LNCAP (cell line): Measurements from ENCODE around the gene MAP4K4.

Experiments used
- TF ChIP-seq, protein P1 (sequence below): fragments of 450-650 bp; IDR thresholded peaks from 2 replicates; pipeline ENCODE4 v1.5.1; 2017; ENCODE audit warnings: mild to moderate bottlenecking

Gene MAP4K4

DNA sequence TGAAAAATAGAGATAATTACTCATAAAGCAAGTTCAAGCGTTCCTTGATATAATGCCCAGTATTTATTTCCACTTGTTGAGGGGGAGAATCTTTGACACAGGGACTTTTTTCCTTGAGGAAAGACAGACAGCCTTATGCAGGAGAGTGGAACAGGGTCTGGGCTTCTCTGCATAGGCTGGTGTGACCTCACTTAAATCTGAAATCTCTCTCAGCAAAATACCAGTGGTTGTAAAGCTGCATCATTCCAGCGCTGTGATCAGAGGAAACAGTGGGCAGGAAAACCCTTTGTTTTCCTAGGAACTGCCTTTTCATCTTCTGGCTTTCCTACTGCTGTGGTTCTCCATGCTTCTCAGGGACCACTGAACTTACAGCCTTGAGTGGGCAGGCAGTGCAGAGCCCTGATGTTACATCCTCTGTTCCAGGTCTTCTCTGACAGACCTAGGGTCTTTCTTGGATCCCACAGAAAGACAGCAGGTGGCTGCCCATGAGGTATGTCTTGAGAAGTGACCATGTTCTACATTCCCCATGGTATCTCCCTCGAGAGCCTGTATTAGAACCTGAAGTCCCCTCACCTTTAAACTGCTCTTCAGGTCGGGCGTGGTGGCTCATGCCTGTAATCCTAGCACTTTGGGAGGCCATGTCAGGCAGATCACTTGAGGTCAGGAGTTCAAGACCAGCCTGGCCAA, 17.6 kb upstream of the MAP4K4 start:
- TF ChIP-seq, protein P1, sequence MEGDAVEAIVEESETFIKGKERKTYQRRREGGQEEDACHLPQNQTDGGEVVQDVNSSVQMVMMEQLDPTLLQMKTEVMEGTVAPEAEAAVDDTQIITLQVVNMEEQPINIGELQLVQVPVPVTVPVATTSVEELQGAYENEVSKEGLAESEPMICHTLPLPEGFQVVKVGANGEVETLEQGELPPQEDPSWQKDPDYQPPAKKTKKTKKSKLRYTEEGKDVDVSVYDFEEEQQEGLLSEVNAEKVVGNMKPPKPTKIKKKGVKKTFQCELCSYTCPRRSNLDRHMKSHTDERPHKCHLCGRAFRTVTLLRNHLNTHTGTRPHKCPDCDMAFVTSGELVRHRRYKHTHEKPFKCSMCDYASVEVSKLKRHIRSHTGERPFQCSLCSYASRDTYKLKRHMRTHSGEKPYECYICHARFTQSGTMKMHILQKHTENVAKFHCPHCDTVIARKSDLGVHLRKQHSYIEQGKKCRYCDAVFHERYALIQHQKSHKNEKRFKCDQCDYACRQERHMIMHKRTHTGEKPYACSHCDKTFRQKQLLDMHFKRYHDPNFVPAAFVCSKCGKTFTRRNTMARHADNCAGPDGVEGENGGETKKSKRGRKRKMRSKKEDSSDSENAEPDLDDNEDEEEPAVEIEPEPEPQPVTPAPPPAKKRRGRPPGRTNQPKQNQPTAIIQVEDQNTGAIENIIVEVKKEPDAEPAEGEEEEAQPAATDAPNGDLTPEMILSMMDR: no peak

DNA sequence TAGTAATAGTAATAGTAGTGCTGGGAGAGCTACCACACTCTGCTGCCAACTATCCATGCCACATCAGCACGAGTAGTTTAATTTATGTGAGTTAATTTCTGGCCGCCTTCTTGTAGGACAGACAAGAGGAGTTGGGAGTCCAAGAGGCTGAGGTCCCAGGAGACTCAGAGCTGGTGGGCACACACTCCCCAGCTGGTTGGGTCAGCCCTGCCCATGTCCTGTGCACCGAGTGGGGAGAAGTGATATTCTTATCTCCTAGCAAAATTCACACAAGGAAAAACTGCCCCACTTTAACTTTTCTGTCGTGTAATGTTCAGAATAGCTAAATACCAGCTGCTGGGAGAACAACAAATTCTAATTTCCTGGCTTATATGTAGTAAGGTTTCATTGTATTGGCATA, 15.2 kb upstream of the MAP4K4 start:
- TF ChIP-seq, protein P1: no peak

DNA sequence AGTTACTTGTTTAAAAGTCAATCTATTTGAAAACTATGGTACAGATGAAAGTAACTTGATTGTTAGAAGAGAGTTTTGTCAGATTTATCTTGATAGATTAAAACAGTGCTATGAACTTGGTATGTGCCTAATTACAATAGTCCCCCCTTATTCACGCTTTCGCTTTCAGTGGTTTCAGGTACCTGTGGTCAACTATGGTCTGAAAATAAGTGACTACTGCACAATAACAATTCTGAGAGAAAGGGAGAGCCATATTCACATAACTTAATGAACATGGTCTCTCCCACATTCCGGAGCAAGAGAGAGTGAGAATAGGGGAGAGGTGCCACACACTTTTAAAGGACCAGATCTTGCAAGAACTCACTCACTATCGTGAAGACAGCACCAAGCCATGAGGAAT, 13.2 kb upstream of the MAP4K4 start:
- TF ChIP-seq, protein P1: no peak

GRCh38 chr2:101688261-101688660, 9.2 kb upstream of the MAP4K4 start:
- TF ChIP-seq, protein P1: no peak

DNA sequence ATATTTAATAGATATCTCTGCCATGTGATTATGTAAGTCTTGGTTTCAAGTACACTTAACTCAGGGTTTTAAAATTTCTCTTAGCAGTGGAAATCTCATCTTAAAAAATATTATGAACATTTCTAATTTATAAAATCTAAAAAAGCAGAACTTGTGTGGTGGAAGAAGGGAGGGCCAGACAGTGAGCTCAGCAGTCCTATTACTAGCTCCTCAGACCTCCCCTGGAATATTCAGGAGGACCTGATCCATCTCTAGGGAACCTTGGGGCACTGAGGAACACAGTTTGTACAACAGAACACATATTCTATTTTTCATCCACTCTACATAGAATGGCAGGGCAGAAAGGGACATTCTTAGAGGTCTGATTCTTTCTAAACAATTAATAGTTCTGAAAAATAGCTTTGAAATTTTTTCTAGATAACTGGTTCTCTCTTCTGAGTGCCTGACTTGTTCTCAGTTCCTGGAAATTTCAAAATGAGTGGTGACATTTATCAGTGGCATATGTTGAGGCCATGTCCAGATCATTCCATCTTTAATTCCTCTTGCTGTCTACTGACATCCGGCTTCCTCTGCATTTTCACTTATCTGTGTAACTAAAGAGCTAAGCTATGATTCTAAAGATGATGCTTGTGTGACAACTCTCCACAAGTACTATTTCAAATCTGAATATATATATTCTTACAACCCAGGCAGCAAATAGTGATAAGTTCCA, 8.2 kb upstream of the MAP4K4 start:
- TF ChIP-seq, protein P1: no peak

DNA sequence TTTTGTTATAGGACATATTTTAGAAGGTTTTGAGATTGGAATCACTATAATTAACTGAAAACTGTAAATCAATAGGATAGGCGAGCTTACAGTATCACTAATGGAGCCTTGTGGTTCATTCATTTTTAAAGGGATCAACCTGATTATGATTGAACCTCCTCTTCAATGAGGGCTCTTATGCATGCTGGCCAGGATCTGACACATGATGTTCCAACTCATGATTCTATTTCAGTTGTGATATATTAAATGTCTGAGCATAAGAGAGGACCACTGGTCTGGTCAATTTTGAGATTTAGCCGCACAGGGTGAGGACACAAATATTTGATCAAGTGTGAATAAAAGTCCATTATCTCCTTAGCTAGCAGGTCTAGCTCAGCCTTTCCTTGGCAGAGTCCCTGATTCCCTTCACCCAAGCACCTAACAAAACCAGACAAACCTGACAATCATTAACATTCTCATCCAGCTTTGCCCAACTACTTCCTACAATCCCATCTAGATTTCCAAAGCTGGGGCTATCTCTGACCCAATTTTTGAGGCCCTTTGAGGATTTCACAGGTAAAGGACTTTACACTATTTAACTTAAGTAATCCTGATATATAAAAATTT, 6.9 kb upstream of the MAP4K4 start:
- TF ChIP-seq, protein P1: no peak

DNA sequence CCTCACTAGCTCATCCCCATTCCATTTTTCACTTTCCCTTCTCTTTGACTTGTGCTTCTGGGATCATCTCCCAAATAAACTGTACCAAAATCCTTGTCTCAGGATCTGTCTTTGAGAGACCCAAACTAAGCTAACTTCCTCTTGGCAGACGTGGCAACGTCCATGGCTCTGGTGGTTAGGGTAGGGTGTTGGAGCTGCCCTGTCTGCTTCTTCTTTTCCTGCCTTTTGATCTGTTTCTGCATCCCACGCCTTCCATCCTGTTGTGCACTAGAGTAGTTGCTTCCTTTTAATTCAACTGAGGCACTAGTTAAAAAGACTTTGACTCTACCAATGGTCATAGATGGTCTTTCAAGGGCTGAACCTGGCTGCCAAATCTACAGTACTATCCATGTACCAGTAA, 5.5 kb upstream of the MAP4K4 start:
- TF ChIP-seq, protein P1: no peak
